Fibroblast of skin of scalp (primary cell): ENCODE measurements around the gene PTK6.

Experiments used
- DNase-seq: peaks from one replicate; pipeline ENCODE4 v3.0.0-alpha.2; 2013

Gene PTK6

GRCh38 chr20:63542696-63543095 lies 5.5 kb upstream of the PTK6 start:
- DNase-seq = no peak

- DNase-seq = no peak
Measured at GRCh38 chr20:63542031-63542559, 4.9 kb upstream of the PTK6 start.

DNA sequence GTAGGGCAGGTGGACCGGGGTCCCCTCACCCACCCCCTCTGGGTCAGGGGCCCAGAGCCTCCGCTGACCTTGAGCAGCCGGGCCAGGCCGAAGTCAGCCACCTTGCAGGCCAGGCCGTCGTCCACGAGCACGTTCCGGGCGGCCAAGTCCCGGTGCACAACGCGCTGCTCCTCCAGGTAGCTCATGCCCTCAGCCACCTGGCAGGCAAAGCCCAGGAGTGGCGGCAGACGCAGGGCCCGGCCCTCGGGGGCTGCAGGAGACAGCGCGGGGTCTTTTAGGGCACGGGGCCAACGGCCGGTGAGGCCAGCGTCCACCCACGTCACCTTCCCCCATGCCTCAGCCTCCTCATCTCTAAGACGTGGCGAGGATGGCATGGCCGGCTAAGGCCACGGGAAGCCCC lies 4.2 kb upstream of the PTK6 start:
- no peak for DNase-seq

DNA sequence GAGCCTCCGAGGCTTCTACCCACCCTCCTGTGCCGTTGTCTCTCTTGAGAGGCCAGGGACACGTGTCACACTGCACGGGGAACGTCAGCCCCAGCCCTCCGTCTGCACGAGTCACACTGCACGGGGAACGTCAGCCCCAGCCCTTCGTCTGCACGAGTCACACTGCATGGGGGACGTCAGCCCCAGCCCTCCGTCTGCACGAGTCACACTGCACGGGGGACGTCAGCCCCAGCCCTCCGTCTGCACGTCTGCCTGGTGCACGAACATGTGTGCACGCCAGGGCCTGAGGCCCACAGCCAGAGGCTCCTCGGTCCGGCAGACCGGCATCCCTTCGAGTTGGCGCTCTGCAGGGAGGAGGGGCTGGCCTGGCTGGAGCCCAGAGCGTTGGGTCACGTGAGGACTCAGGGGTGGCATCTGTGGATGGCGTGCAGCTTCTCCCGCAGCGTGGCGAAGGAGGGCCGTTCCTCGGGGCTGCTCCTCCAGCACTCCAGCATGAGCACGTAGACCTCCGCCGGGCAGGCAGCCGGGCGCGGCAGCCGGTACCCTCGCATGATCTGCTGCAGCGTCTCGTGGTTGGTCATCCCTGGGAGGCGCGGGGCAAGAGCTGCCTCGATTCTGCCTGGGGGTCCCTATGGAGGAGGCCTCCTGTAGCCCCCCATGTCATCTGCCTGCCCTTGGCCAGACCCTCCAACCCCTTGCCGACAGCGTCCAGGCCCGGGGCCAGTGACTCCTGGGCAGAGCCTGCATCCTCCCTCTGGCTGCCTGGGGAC lies 3.4 kb upstream of the PTK6 start:
- peak; percentile 29 for DNase-seq

DNA sequence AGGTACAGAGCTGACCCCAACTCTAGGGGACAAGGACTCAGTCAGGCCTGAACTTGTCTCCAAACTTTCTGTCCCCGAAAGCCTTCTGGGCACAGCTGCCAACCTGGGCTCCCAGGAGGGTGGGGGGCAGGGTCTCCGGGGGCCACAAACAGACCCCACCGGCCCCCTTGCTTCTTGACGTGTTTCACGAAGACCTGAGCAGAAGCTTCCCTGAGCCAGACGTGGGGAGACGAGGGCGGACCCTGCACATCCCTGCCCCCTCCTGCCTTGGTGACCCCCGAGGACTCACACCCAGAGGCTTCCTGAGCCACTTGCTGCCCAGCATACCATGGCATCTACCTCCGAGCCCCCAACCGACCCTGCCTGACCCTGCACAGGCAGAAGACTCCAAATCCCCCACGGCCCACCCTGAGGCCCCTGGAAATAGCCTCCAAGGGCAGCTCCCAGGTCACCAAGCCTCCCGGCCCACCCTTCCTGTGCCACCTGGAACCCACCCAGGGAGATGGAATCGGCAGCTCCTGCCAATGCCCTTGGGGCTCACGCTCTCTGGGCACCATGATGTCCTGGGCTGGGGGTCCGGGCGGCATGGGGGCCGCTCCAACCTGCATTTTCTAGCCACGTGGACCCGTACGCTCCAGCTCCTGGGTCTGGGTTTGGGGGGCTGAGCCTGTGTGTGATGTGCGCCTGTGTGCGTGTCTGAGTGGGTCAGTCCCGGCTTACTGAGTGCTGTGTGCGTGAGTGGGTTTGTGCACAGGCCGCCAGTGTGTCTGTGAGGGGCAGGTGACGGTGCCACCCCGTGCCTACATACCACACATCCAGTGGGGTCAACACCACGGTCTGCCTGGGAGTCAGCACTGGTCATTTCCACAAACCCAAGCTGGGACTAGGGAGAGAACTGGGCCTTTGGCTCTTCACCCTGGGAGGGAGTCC lies 2.5 kb upstream of the PTK6 start:
- DNase-seq = no peak

GRCh38 chr20:63539092-63539430 lies 1.9 kb upstream of the PTK6 start:
- no peak for DNase-seq

GRCh38 chr20:63538204-63539091 lies 1.3 kb upstream of the PTK6 start:
- no peak for DNase-seq

GRCh38 chr20:63537525-63538203 lies 488 bp upstream of the PTK6 start:
- DNase-seq = peak; percentile 79

DNA sequence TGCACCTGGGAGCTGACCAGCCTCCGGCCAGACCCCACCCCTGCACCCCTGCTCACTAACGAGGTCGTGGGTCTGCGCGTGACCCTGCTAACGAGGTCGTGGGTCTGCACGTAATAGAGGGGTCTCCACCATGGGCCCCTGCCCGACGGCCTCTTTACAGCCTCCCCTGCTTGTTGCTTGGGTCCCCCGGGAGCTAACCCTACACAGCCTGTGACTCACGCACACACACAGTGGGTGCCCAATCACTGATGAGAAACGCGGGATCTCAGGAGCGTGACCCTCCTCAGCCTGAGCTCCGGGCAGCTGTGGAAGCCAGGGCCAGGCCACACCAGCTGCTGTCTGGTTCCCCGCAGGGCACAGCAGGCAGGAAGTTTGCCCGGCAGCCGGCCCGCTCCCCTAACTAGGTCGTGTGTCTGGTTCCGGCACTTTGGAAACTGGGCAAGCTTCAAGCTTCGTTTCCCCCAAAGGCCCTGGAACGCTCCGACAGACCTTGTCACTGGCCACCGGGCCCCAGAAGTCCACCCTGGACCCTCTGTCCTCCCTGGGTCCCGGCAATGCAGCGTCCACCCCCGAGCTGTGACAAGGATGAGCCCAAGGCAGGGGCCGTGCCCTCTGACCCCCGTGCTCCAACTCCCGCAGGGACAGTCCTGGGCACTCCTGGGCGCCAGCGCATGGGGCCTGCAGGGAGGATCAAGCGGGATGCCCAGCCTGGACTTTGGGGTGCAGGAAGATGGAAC lies 767 bp downstream of the PTK6 start:
- peak; percentile 45 for DNase-seq

GRCh38 chr20:63534831-63535651 lies 2.1 kb downstream of the PTK6 start:
- no peak for DNase-seq

DNA sequence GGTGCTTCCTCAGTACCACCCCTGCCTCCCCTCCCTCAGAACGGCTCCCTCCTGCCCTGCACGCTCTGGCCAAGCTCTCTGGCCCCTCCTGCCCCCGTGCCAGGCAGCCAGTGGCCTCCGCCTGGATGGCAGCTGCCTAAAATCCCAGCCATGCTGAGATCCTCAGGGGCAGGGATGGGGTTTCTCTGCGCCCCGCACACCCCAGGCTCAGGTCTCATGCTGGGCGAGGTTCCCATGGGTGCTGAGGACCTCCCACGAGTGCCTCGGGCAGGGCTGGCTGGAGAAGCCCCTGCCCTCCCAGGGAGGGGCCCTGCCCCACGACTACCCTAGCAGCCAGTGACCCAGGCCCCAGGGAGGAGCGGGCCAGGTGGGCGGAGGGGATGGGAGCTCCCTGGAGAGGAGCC lies 2.7 kb downstream of the PTK6 start:
- no peak for DNase-seq

GRCh38 chr20:63533871-63534393 lies 3.2 kb downstream of the PTK6 start:
- DNase-seq = no peak

- no peak for DNase-seq
Measured at GRCh38 chr20:63533388-63533787, 3.8 kb downstream of the PTK6 start.

DNA sequence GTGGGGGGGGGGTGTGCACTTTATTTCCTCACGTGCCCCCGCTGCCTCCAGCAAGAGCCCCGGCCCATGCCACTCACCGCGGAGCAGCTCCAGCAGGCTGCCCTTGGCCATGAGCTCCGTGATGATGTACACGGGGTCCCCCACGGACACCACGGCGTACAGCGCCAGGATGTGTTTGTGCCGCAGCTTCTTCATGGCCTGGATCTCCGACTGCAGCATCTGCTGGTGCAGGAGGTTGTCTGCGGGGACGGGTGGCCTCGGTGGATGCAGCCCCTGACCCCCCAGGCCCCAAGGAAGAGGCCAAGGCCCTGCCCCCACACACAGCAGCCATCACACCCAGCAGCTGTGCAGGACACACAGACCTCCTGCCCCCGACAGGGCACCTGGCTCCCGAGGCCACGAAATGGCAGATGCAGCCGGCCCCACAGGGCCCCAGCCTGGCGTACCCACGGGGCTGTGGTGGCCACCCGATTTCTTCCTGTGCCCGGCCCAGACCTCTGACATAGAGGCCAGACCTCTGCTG lies 4.7 kb downstream of the PTK6 start:
- no peak for DNase-seq

- DNase-seq = no peak
Measured at GRCh38 chr20:63531686-63532448, 5.3 kb downstream of the PTK6 start.

- DNase-seq = no peak
Measured at GRCh38 chr20:63530788-63531160, 6.4 kb downstream of the PTK6 start.

DNA sequence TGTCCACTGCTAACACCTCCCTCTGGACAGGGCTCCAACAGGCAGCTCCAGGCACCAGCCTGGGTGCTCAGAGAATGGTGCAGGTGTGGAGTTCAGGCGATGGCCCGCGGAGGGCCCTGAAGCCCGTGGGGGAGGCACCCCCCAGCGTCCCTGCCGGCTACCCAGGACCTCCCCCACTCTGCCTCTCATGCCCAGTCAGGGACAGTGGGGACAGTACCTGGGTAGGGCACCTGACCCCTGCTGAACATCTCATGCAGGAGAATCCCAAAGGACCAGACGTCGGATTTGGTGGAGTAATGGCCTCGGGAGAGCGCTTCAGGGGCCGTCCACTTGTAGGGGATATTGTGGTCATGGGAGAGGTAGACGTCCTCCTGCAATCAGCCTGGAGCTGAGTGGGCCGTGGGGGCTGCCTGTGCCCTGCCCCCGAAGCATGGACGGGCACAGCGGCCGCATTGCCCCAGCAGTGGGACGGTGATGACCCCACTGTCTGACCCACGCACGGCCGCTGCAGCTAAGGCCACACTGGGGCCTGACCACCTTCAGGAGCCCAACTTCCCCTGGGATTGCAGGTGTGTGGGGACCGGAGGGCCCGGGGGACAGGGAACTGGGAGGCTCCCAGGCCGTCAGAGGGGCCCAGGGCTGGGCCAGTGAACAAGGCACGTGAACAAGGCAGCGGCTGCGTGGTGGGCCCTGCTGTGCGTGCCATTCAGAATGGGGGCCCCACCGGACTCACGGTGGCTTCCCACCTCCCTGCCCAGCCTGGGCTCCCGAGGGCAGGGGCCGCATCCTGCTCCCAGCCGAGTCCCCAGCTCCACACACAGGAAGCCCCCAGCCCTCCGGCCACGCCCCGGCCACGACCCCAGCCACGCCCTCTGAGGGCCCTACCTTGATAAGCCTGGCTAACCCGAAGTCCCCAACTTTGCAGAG lies 7.1 kb downstream of the PTK6 start:
- no peak for DNase-seq
